ENCODE results near the gene FGF12. TPM values are rescaled to one million over a fixed set of nuclear protein-coding genes. Genes with fewer than 3 reads are reported as not detected.

FGF12 gene
- total and polyA plus RNA-seq, 2 donors, result 0.72 to 4.5 TPM

GRCh38 chr3:192487033-192487432, 240.3 kb downstream of the FGF12 start:
- Histone ChIP-seq H3K27ac (ENCODE audit: low read depth) (no peak overlapping the region), H3K4me1 (ENCODE audit: insufficient read depth) (no peaks in the 10 kb centered on the region), H3K4me3 (ENCODE audit: low read depth, low read length) (no peak overlapping the region), H3K36me3 (ENCODE audit: insufficient read depth) (no peaks in the 10 kb centered on the region)
- WGBS, result 48% methylated on average over 3 of the region's 3 CpGs
- no peak for DNase-seq (ENCODE audit: extremely low spot score)

- Histone ChIP-seq H3K4me1 (ENCODE audit: insufficient read depth) (no peaks in the 10 kb centered on the region), H3K36me3 (ENCODE audit: insufficient read depth) (no peaks in the 10 kb centered on the region), H3K4me3 (ENCODE audit: low read depth, low read length) (no peak overlapping the region), H3K27ac (ENCODE audit: low read depth) (no peak overlapping the region)
- no peak for DNase-seq (ENCODE audit: extremely low spot score)
- 35% methylated on average over 2 of the region's 2 CpGs for WGBS
Observed at GRCh38 chr3:192482809-192483208, 244.5 kb downstream of the FGF12 start.

GRCh38 chr3:192482391-192482790, 244.9 kb downstream of the FGF12 start:
- WGBS, result 70% methylated on average over 7 of the region's 7 CpGs
- DNase-seq (ENCODE audit: extremely low spot score), result no peak
- H3K4me1 ChIP-seq (ENCODE audit: insufficient read depth), result no peaks in the 10 kb centered on the region
- no peaks in the 10 kb centered on the region for H3K36me3 ChIP-seq (ENCODE audit: insufficient read depth)
- no peak overlapping the region for H3K27ac ChIP-seq (ENCODE audit: low read depth)
- no peak overlapping the region for H3K4me3 ChIP-seq (ENCODE audit: low read depth, low read length)

GRCh38 chr3:192481638-192482037, 245.7 kb downstream of the FGF12 start:
- whole genome bisulfite sequencing, result 54% methylated on average over 5 of the region's 5 CpGs
- Histone ChIP-seq H3K4me1 (ENCODE audit: insufficient read depth) (no peaks in the 10 kb centered on the region), H3K4me3 (ENCODE audit: low read depth, low read length) (no peak overlapping the region), H3K36me3 (ENCODE audit: insufficient read depth) (no peaks in the 10 kb centered on the region), H3K27ac (ENCODE audit: low read depth) (no peak overlapping the region)
- DNase-seq (ENCODE audit: extremely low spot score), result no peak

- DNase-seq (ENCODE audit: extremely low spot score), result peak; percentile 23
- H3K27ac ChIP-seq (ENCODE audit: low read depth), result no peak overlapping the region
- H3K4me3 ChIP-seq (ENCODE audit: low read depth, low read length), result no peak overlapping the region
- H3K36me3 ChIP-seq (ENCODE audit: insufficient read depth), result no peaks in the 10 kb centered on the region
- no peaks in the 10 kb centered on the region for H3K4me1 ChIP-seq (ENCODE audit: insufficient read depth)
- WGBS, result 32% methylated on average over 13 of the region's 13 CpGs
Observed at GRCh38 chr3:192467230-192468140, 259.9 kb downstream of the FGF12 start.

- no peak overlapping the region for H3K4me3 ChIP-seq (ENCODE audit: low read depth, low read length)
- H3K4me1 ChIP-seq (ENCODE audit: insufficient read depth), result no peaks in the 10 kb centered on the region
- WGBS, result 80% methylated on average over 4 of the region's 4 CpGs
- H3K36me3 ChIP-seq (ENCODE audit: insufficient read depth), result no peaks in the 10 kb centered on the region
- DNase-seq (ENCODE audit: extremely low spot score), result no peak
- H3K27ac ChIP-seq (ENCODE audit: low read depth), result no peak overlapping the region
Observed at GRCh38 chr3:192449036-192449435, 278.3 kb downstream of the FGF12 start.

- no peak for DNase-seq (ENCODE audit: extremely low spot score)
- no peaks in the 10 kb centered on the region for H3K36me3 ChIP-seq (ENCODE audit: insufficient read depth)
- no peak overlapping the region for H3K4me3 ChIP-seq (ENCODE audit: low read depth, low read length)
- WGBS, result 42% methylated on average over 10 of the region's 10 CpGs
- no peak overlapping the region for H3K27ac ChIP-seq (ENCODE audit: low read depth)
- no peaks in the 10 kb centered on the region for H3K4me1 ChIP-seq (ENCODE audit: insufficient read depth)
Observed at GRCh38 chr3:192445770-192446644, 281.3 kb downstream of the FGF12 start.

GRCh38 chr3:192444791-192445106, 282.6 kb downstream of the FGF12 start:
- H3K4me3 ChIP-seq (ENCODE audit: low read depth, low read length), result no peak overlapping the region
- WGBS, result 33% methylated on average over 4 of the region's 4 CpGs
- no peak overlapping the region for H3K27ac ChIP-seq (ENCODE audit: low read depth)
- DNase-seq (ENCODE audit: extremely low spot score), result no peak
- no peaks in the 10 kb centered on the region for H3K36me3 ChIP-seq (ENCODE audit: insufficient read depth)
- no peaks in the 10 kb centered on the region for H3K4me1 ChIP-seq (ENCODE audit: insufficient read depth)

- DNase-seq (ENCODE audit: extremely low spot score), result peak; percentile 36
- no peak overlapping the region for H3K27ac ChIP-seq (ENCODE audit: low read depth)
- 21% methylated on average over 12 of the region's 12 CpGs for WGBS
- no peaks in the 10 kb centered on the region for H3K4me1 ChIP-seq (ENCODE audit: insufficient read depth)
- H3K36me3 ChIP-seq (ENCODE audit: insufficient read depth), result no peaks in the 10 kb centered on the region
- no peak overlapping the region for H3K4me3 ChIP-seq (ENCODE audit: low read depth, low read length)
Observed at GRCh38 chr3:192444096-192444790, 283.1 kb downstream of the FGF12 start.

GRCh38 chr3:192435241-192435640, 292.1 kb downstream of the FGF12 start:
- WGBS, result 66% methylated on average over 3 of the region's 3 CpGs
- Histone ChIP-seq H3K4me1 (ENCODE audit: insufficient read depth) (no peaks in the 10 kb centered on the region), H3K36me3 (ENCODE audit: insufficient read depth) (no peaks in the 10 kb centered on the region), H3K27ac (ENCODE audit: low read depth) (no peak overlapping the region), H3K4me3 (ENCODE audit: low read depth, low read length) (no peak overlapping the region)
- DNase-seq (ENCODE audit: extremely low spot score), result no peak

GRCh38 chr3:192434186-192434585, 293.2 kb downstream of the FGF12 start:
- DNase-seq (ENCODE audit: extremely low spot score), result no peak
- WGBS, result 91% methylated on average over 2 of the region's 2 CpGs
- Histone ChIP-seq H3K4me3 (ENCODE audit: low read depth, low read length) (no peak overlapping the region), H3K4me1 (ENCODE audit: insufficient read depth) (no peaks in the 10 kb centered on the region), H3K27ac (ENCODE audit: low read depth) (no peak overlapping the region), H3K36me3 (ENCODE audit: insufficient read depth) (no peaks in the 10 kb centered on the region)

- Histone ChIP-seq H3K36me3 (ENCODE audit: insufficient read depth) (no peaks in the 10 kb centered on the region), H3K4me3 (ENCODE audit: low read depth, low read length) (no peak overlapping the region), H3K4me1 (ENCODE audit: insufficient read depth) (no peaks in the 10 kb centered on the region), H3K27ac (ENCODE audit: low read depth) (no peak overlapping the region)
- WGBS, result 68% methylated on average over 5 of the region's 5 CpGs
- DNase-seq (ENCODE audit: extremely low spot score), result no peak
Observed at GRCh38 chr3:192433704-192434103, 293.6 kb downstream of the FGF12 start.

- DNase-seq (ENCODE audit: extremely low spot score), result no peak
- H3K27ac ChIP-seq (ENCODE audit: low read depth), result no peak overlapping the region
- WGBS, result 39% methylated on average over 2 of the region's 2 CpGs
- no peaks in the 10 kb centered on the region for H3K4me1 ChIP-seq (ENCODE audit: insufficient read depth)
- H3K4me3 ChIP-seq (ENCODE audit: low read depth, low read length), result no peak overlapping the region
- no peaks in the 10 kb centered on the region for H3K36me3 ChIP-seq (ENCODE audit: insufficient read depth)
Observed at GRCh38 chr3:192422997-192423342, 304.4 kb downstream of the FGF12 start.
